Omental fat pad (tissue), 4 donors: ENCODE results near the gene FAM107B. TPM values are rescaled to one million over a fixed set of nuclear protein-coding genes. Genes with fewer than 3 reads are reported as not detected.
"Not testable (repeated sequence)": the region's sequence is repeated elsewhere in the genome, so short reads cannot be mapped to it uniquely, and the experiment has no call there.

ENCODE experiments used
- ATAC-seq: fragments of 150-250 bp; one replicate; pipeline ENCODE4 v1.9.1; 2016; ENCODE audit warnings: mild to moderate bottlenecking, moderate library complexity; ENCODE audit not compliant: low FRiP score
- DNase-seq: peaks from one replicate; pipeline ENCODE4 v3.0.0-alpha.2; 2019; ENCODE audit warnings: low spot score
- CTCF ChIP-seq, 3 donors: fragments of 450-650 bp; IDR thresholded peaks; one replicate each; pipeline ENCODE4 v1.5.1; 2016 to 2017; ENCODE audit warnings: antibody characterized with exemption in 3 of 3, mild to moderate bottlenecking in 3 of 3, moderate library complexity in 2 of 3
- total RNA-seq, 4 donors: library from RNA; depleted of rRNA; stranded (reverse); fragments of >200 nt; gene quantifications; one replicate each; pipeline ENCODE4 v1.1.0, GENCODE V29; 2016

FAM107B gene
- total RNA-seq, 4 donors from 2014 or later: 27.3 to 77.5 (median 53.7) TPM

GRCh38 chr10:14659626-14660196, 115.0 kb downstream of the FAM107B start:
- no peak for DNase-seq
- no peak for ATAC-seq
- no peak for TF ChIP-seq CTCF (IDR thresholded peaks at IDR 0.05)

- not testable (repeated sequence) for DNase-seq, ATAC-seq
Observed at GRCh38 chr10:14659137-14659536, 115.6 kb downstream of the FAM107B start.

- TF ChIP-seq CTCF (IDR thresholded peaks at IDR 0.05): no peak
- ATAC-seq (no peak), DNase-seq (no peak)
Observed at GRCh38 chr10:14658331-14659127, 116.2 kb downstream of the FAM107B start.

- TF ChIP-seq CTCF (IDR thresholded peaks at IDR 0.05): no peak
- DNase-seq (no peak), ATAC-seq (no peak)
Observed at GRCh38 chr10:14656052-14656730, 118.5 kb downstream of the FAM107B start.

- ATAC-seq (no peak), DNase-seq (no peak)
- TF ChIP-seq CTCF (IDR thresholded peaks at IDR 0.05): no peak
Observed at GRCh38 chr10:14654821-14655382, 119.8 kb downstream of the FAM107B start.

GRCh38 chr10:14653271-14654161, 121.2 kb downstream of the FAM107B start:
- DNase-seq (no peak), ATAC-seq (peak; percentile 80)
- no peak for TF ChIP-seq CTCF (IDR thresholded peaks at IDR 0.05)
